Astrocyte of the spinal cord (primary cell): ENCODE results near the gene TPPP.
A peak's percentile ranks its signal among the peaks of the same experiment; 100 is the strongest.

ENCODE experiments used
- DNase-seq: peaks from one replicate; pipeline ENCODE4 v3.0.0; 2011; ENCODE audit warnings: low read depth, low spot score
- H3K4me3 ChIP-seq: 2 replicates; pipeline ENCODE4 v1.5.1; 2011; ENCODE audit warnings: low read depth, mild to moderate bottlenecking, low read length, moderate library complexity
- CTCF ChIP-seq: IDR thresholded peaks from 2 replicates; pipeline ENCODE4 v1.5.1; 2012; ENCODE audit warnings: low read depth, mild to moderate bottlenecking, low read length, inconsistent platforms
- in situ Hi-C: cut with HindIII; loops from 2 replicates; pipeline ENCODE4 v1.10.0; 2017; ENCODE audit warnings: low sequenced_read_pairs

The TPPP gene

GRCh38 chr5:660491-661030 is 32.6 kb downstream of the TPPP start:
- H3K4me3 ChIP-seq, result no peak overlapping the region
- in situ Hi-C loops, result no loop called here
- DNase-seq, result no peak
- TF ChIP-seq CTCF, result no peak

- TF ChIP-seq CTCF, result no peak
- in situ Hi-C loops, result no loop called here
- H3K4me3 ChIP-seq, result no peak overlapping the region
- no peak for DNase-seq
These were observed 33.5 kb downstream of the TPPP start for GRCh38 chr5:659496-660263.

- no peak for TF ChIP-seq CTCF
- peak; percentile 12 for DNase-seq
These were observed 35.0 kb downstream of the TPPP start for GRCh38 chr5:658103-658502.

GRCh38 chr5:657570-657969 is 35.6 kb downstream of the TPPP start:
- peak; percentile 93 for DNase-seq
- in situ Hi-C loops, result no loop called here
- no peak overlapping the region for H3K4me3 ChIP-seq
- no peak for TF ChIP-seq CTCF

More at GRCh38 chr5:658103-658502, 35.0 kb downstream of the TPPP start:
- in situ Hi-C loops, result no loop called here
- no peak overlapping the region for H3K4me3 ChIP-seq

GRCh38 chr5:655406-655805 is 37.7 kb downstream of the TPPP start:
- no peak for DNase-seq
- H3K4me3 ChIP-seq, result no peak overlapping the region
- in situ Hi-C loops, result no loop called here
- no peak for TF ChIP-seq CTCF

GRCh38 chr5:654071-654778 is 38.9 kb downstream of the TPPP start:
- in situ Hi-C loops, result no loop called here
- DNase-seq, result no peak
- TF ChIP-seq CTCF, result no peak
- H3K4me3 ChIP-seq, result no peak overlapping the region
